Measurements from ENCODE around the gene HEATR9. TPM values are rescaled to one million over a fixed set of nuclear protein-coding genes. Genes with fewer than 3 reads are reported as not detected.

The HEATR9 gene
- total RNA-seq, 1 donor from 2014 or later, result not detected

GRCh38 chr17:35864853-35865252 lies 3.8 kb downstream of the HEATR9 start:
- no peaks in the 10 kb centered on the region for H3K9me3 Mint-ChIP-seq

GRCh38 chr17:35856603-35857002 lies 12.1 kb downstream of the HEATR9 start:
- no peaks in the 10 kb centered on the region for H3K9me3 Mint-ChIP-seq
- DNase-seq, result no peak
- CTCF ChIA-PET, result interaction anchor here (1.4 kb wide), 1 partner anchor 626 kb away, joined by 3 read pairs; no protein-coding TSS in a partner anchor
- POLR2A ChIA-PET, result interaction anchor here (0.5 kb wide), 1 partner anchor 712 kb away, joined by 3 read pairs; no protein-coding TSS in a partner anchor
- intact Hi-C loops (cut with micrococcal nuclease), result no loop called here
- no peak for ATAC-seq (ENCODE audit: low read depth)
- TF ChIP-seq CTCF (IDR thresholded peaks at IDR 0.05), result no peak
- no peaks in the 10 kb centered on the region for H3K4me1 Mint-ChIP-seq
- no peaks in the 10 kb centered on the region for H3K27me3 Mint-ChIP-seq
- H3K4me3 Mint-ChIP-seq, result no peak overlapping the region
- peaks cover 7% of the 10 kb centered on the region for H3K36me3 Mint-ChIP-seq (ENCODE audit: low read depth)
- no peak overlapping the region for H3K27ac Mint-ChIP-seq

More at GRCh38 chr17:35864853-35865252, 3.8 kb downstream of the HEATR9 start:
- ATAC-seq (ENCODE audit: low read depth) (no peak), DNase-seq (no peak)
- ChIA-PET CTCF (no interaction called here), POLR2A (no interaction called here)
- TF ChIP-seq CTCF (IDR thresholded peaks at IDR 0.05), result no peak
- Mint-ChIP-seq H3K36me3 (ENCODE audit: low read depth) (no peaks in the 10 kb centered on the region), H3K27me3 (no peaks in the 10 kb centered on the region), H3K4me1 (no peaks in the 10 kb centered on the region), H3K27ac (no peak overlapping the region), H3K4me3 (no peak overlapping the region)
- intact Hi-C loops (cut with micrococcal nuclease), result no loop called here

GRCh38 chr17:35855965-35856364 lies 12.7 kb downstream of the HEATR9 start:
- Mint-ChIP-seq H3K27me3 (no peaks in the 10 kb centered on the region), H3K4me3 (no peak overlapping the region), H3K9me3 (no peaks in the 10 kb centered on the region), H3K4me1 (no peaks in the 10 kb centered on the region), H3K36me3 (ENCODE audit: low read depth) (peaks cover 12% of the 10 kb centered on the region), H3K27ac (no peak overlapping the region)
- DNase-seq, result no peak
- TF ChIP-seq CTCF (IDR thresholded peaks at IDR 0.05), result no peak
- CTCF ChIA-PET, result no interaction called here
- intact Hi-C loops (cut with micrococcal nuclease), result no loop called here
- ATAC-seq (ENCODE audit: low read depth), result no peak
- POLR2A ChIA-PET, result no interaction called here

GRCh38 chr17:35849469-35850348 lies 19.0 kb downstream of the HEATR9 start:
- DNase-seq (no peak), ATAC-seq (ENCODE audit: low read depth) (peak; percentile 57)
- Mint-ChIP-seq H3K4me1 (no peaks in the 10 kb centered on the region), H3K4me3 (no peak overlapping the region), H3K27me3 (no peaks in the 10 kb centered on the region), H3K9me3 (no peaks in the 10 kb centered on the region), H3K27ac (no peak overlapping the region), H3K36me3 (ENCODE audit: low read depth) (peaks cover 60% of the 10 kb centered on the region)
- intact Hi-C loops (cut with micrococcal nuclease), result loop anchor here (1.0 to 5.0 kb wide), 3 partner anchors 98 to 634 kb away; no protein-coding TSS in a partner anchor
- ChIA-PET CTCF (interaction anchor here (0.6 to 1.2 kb wide), 3 partner anchors 85 to 638 kb away, joined by 3 to 4 read pairs (median 3); no protein-coding TSS in a partner anchor), POLR2A (interaction anchor here (0.6 kb wide), 1 partner anchor 22 kb away, joined by 4 read pairs; no protein-coding TSS in a partner anchor)
- peak; percentile 52 for TF ChIP-seq CTCF (IDR thresholded peaks at IDR 0.05)

- no peak overlapping the region for H3K27ac Mint-ChIP-seq
- H3K36me3 Mint-ChIP-seq (ENCODE audit: low read depth), result peaks cover 71% of the 10 kb centered on the region
- DNase-seq (no peak), ATAC-seq (ENCODE audit: low read depth) (no peak)
- intact Hi-C loops (cut with micrococcal nuclease), result loop anchor here (5.0 kb wide), 1 partner anchor 99 kb away; no protein-coding TSS in a partner anchor
- ChIA-PET CTCF (no interaction called here), POLR2A (no interaction called here)
- no peaks in the 10 kb centered on the region for H3K9me3 Mint-ChIP-seq
- no peaks in the 10 kb centered on the region for H3K4me1 Mint-ChIP-seq
- TF ChIP-seq CTCF (IDR thresholded peaks at IDR 0.05), result no peak
- no peak overlapping the region for H3K4me3 Mint-ChIP-seq
- no peaks in the 10 kb centered on the region for H3K27me3 Mint-ChIP-seq
Measured at GRCh38 chr17:35847633-35848373, 20.9 kb downstream of the HEATR9 start.

Measured in activated B cell treated with CpG ODN at 0.5 μM for 24 hours (primary cell).